Measurements from ENCODE around the gene HOXA4. TPM values are rescaled to one million over a fixed set of nuclear protein-coding genes. Genes with fewer than 3 reads are reported as not detected.

The HOXA4 gene
- polyA plus RNA-seq, 3 donors = 0.48 TPM; not detected in 2

GRCh38 chr7:27106181-27106900 is 24.2 kb downstream of the HOXA4 start:
- Histone ChIP-seq H3K4me3 (replicated peaks in 1 of 3; ENCODE audit: low read depth in 2 of 3, low read length in 3 of 3) (no peak overlapping the region), H3K4me1 (ENCODE audit: control insufficient read depth in 1 of 2, insufficient read depth in 2 of 2, low read length in 2 of 2) (peaks cover 11 to 13% of the 10 kb centered on the region in 2 donors), H3K9ac (ENCODE audit: insufficient read depth, low read length, poor library complexity, severe bottlenecking) (no peak overlapping the region), H3K36me3 (replicated peaks in 1 of 2; ENCODE audit: control insufficient read depth in 1 of 2, insufficient read depth in 2 of 2, low read length in 2 of 2) (peaks cover 0 to 3% of the 10 kb centered on the region in 2 donors), H3K4me2 (replicated peaks; ENCODE audit: extremely low read depth, low read length, poor library complexity, severe bottlenecking) (no peak overlapping the region), H3K27ac (ENCODE audit: low read depth in 1 of 2, low read length in 2 of 2) (no peak overlapping the region), H3K27me3 (ENCODE audit: control insufficient read depth in 2 of 2, insufficient read depth in 2 of 2, low read length in 2 of 2) (peaks cover 40 to 50% of the 10 kb centered on the region in 2 donors), H2AFZ (ENCODE audit: insufficient read depth, low read depth, low read length, poor library complexity, severe bottlenecking) (no peak overlapping the region), H4K20me1 (ENCODE audit: insufficient read depth, low read length) (peaks cover 39% of the 10 kb centered on the region), H3K79me2 (ENCODE audit: insufficient read depth, low read length) (no peaks in the 10 kb centered on the region), H3K9me3 (replicated peaks in 1 of 2; ENCODE audit: control insufficient read depth in 1 of 2, insufficient read depth in 1 of 2, low read length in 2 of 2) (peaks cover 4 to 15% of the 10 kb centered on the region in 2 donors)
- no peak for TF ChIP-seq CTCF (IDR thresholded peaks at IDR 0.05)
- no peak for DNase-seq
- Mint-ChIP-seq H3K27ac (no peak overlapping the region), H3K27me3 (ENCODE audit: low read depth in 3 of 3) (peaks cover 45 to 54% (median 48%) of the 10 kb centered on the region in 3 donors), H3K4me3 (no peak overlapping the region), H3K36me3 (peaks cover 15 to 16% of the 10 kb centered on the region in 2 donors), H3K9me3 (peaks cover 0 to 28% (median 20%) of the 10 kb centered on the region in 7 donors), H3K4me1 (peaks cover 21% of the 10 kb centered on the region)
- intact Hi-C loops (cut with micrococcal nuclease) = no loop called here
- 94% methylated on average over 43 of the region's 44 CpGs for WGBS (ENCODE audit: insufficient coverage)

- H3K36me3 ChIP-seq (replicated peaks in 1 of 2; ENCODE audit: control insufficient read depth in 1 of 2, insufficient read depth in 2 of 2, low read length in 2 of 2) = peaks cover 0 to 11% of the 10 kb centered on the region in 2 donors
- H3K4me3 ChIP-seq (replicated peaks in 1 of 3; ENCODE audit: low read depth in 2 of 3, low read length in 3 of 3) = no peak overlapping the region
- WGBS (ENCODE audit: insufficient coverage) = 86% methylated on average over 1 of the region's 13 CpGs
- no peak for DNase-seq
- H4K20me1 ChIP-seq (ENCODE audit: insufficient read depth, low read length) = peaks cover 48% of the 10 kb centered on the region
- no peak overlapping the region for H3K9ac ChIP-seq (ENCODE audit: insufficient read depth, low read length, poor library complexity, severe bottlenecking)
- peaks cover 0 to 32% (median 21%) of the 10 kb centered on the region in 7 donors for H3K9me3 Mint-ChIP-seq
- H3K27ac ChIP-seq (ENCODE audit: low read depth in 1 of 2, low read length in 2 of 2) = no peak overlapping the region
- intact Hi-C loops (cut with micrococcal nuclease) = no loop called here
- H3K27me3 ChIP-seq (ENCODE audit: control insufficient read depth in 2 of 2, insufficient read depth in 2 of 2, low read length in 2 of 2) = peaks cover 43 to 59% of the 10 kb centered on the region in 2 donors
- peaks cover 24 to 25% of the 10 kb centered on the region in 2 donors for H3K36me3 Mint-ChIP-seq
- H3K4me2 ChIP-seq (replicated peaks; ENCODE audit: extremely low read depth, low read length, poor library complexity, severe bottlenecking) = no peak overlapping the region
- H3K27ac Mint-ChIP-seq = no peak overlapping the region
- H3K4me1 ChIP-seq (ENCODE audit: control insufficient read depth in 1 of 2, insufficient read depth in 2 of 2, low read length in 2 of 2) = peaks cover 12 to 15% of the 10 kb centered on the region in 2 donors
- H3K79me2 ChIP-seq (ENCODE audit: insufficient read depth, low read length) = no peaks in the 10 kb centered on the region
- no peak overlapping the region for H2AFZ ChIP-seq (ENCODE audit: insufficient read depth, low read depth, low read length, poor library complexity, severe bottlenecking)
- H3K4me3 Mint-ChIP-seq = peak overlapping the region in 1 of 2 donors; percentile 53
- peaks cover 54 to 62% (median 56%) of the 10 kb centered on the region in 3 donors for H3K27me3 Mint-ChIP-seq (ENCODE audit: low read depth in 3 of 3)
- H3K9me3 ChIP-seq (replicated peaks in 1 of 2; ENCODE audit: control insufficient read depth in 1 of 2, insufficient read depth in 1 of 2, low read length in 2 of 2) = peaks cover 4 to 18% of the 10 kb centered on the region in 2 donors
- TF ChIP-seq CTCF (IDR thresholded peaks at IDR 0.05) = no peak
- H3K4me1 Mint-ChIP-seq = peaks cover 24% of the 10 kb centered on the region
These were observed 25.1 kb downstream of the HOXA4 start for GRCh38 chr7:27105301-27106031.
